GM20000 (cell line): Measurements from ENCODE around the gene SEL1L3.

Experiments
- DNase-seq: peaks from one replicate; pipeline ENCODE4 v3.0.0; 2012; ENCODE audit warnings: low spot score
- CTCF ChIP-seq: IDR thresholded peaks from 2 replicates; pipeline ENCODE4 v1.5.1; 2012; ENCODE audit warnings: mild to moderate bottlenecking, control low read depth; ENCODE audit errors: extremely low read depth, missing control alignments

Gene SEL1L3

DNA sequence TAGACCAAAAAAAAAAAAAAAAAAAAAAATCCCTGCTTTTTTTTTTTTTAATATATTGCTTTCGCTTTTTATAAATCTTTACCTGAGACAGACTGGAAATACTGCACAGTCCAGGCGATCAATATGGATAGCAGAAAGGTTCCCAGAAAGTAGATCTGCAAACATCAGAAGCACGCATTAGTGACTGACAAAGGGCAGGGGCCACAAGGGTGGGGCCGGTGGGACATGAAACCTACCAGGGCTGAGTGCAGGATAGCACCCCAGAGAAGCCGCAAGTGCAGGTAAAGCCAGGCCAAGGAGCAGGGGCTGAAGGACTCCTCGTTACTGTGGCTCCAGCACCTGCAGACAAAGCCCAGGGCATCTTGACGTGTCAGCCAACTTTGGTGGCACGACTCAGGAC, 105.3 kb downstream of the SEL1L3 start:
- DNase-seq, result no peak

DNA sequence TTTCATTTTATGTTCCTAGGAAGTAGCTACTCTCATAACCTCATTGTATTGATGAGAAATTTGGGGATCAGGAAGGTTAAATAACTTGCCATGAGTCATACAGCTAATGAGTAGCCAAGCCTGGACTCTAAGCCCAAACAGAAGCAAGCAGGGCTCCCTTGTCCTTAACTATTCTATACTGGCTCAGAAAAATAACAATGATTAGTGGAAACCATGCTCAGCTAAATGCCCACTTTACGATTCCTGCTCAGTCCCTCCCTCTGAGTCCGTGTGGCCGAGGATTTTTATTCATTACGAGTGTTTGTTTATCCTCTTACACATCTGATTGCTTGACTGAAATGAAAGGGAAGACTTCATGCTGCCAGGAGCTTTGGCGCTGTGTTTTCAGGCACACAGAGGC, 106.3 kb downstream of the SEL1L3 start:
- no peak for DNase-seq
- no peak for TF ChIP-seq CTCF

More for the DNA sequence above, 105.3 kb downstream of the SEL1L3 start:
- TF ChIP-seq CTCF, result no peak

GRCh38 chr4:25755911-25756310, 106.9 kb downstream of the SEL1L3 start:
- TF ChIP-seq CTCF, result no peak
- no peak for DNase-seq

- no peak for DNase-seq
- no peak for TF ChIP-seq CTCF
Observed at GRCh38 chr4:25753239-25753638, 109.5 kb downstream of the SEL1L3 start.

- no peak for TF ChIP-seq CTCF
- no peak for DNase-seq
Observed at GRCh38 chr4:25750874-25751273, 111.9 kb downstream of the SEL1L3 start.

DNA sequence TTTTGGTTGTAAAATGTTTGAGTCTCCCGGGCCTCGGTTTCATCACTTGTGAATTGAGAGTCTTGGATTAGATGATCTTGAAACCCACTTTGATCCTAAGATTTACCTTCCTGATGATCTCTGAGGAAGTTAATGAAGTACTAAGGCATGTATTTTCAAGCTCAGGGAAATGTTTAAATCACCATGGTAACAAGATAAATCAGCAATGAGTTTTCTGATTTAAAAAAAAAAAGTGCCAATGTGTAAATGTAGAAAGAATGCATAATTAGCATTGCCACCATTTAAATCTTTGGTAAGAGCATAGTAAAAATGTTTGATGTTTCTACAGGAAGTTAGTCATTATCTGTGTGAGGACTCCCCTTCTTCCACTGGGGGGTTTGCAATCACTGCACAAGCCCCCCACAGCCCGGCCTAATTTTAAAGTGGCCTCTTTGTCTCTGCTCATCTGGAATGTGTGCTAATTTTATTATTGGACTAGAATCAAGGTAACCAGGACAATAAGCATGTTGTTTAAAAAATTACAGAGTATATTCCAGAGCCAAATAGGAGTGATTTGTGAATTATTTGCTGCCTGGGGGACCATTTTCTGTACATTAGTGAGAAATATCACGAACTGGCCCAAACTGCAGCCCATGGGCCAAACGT, 113.5 kb downstream of the SEL1L3 start:
- no peak for TF ChIP-seq CTCF
- no peak for DNase-seq

GRCh38 chr4:25743971-25744370, 118.8 kb downstream of the SEL1L3 start:
- DNase-seq, result no peak
- TF ChIP-seq CTCF, result no peak
